GM19043 (cell line): ENCODE data around the gene SPTBN1.

ENCODE experiments used
- ATAC-seq: cut with Tn5 transposase; IDR thresholded peaks from one replicate; pipeline ENCODE4 v1.9.1; 2021; ENCODE audit warnings: low read depth; ENCODE audit not compliant: unreplicated experiment

The SPTBN1 gene

DNA sequence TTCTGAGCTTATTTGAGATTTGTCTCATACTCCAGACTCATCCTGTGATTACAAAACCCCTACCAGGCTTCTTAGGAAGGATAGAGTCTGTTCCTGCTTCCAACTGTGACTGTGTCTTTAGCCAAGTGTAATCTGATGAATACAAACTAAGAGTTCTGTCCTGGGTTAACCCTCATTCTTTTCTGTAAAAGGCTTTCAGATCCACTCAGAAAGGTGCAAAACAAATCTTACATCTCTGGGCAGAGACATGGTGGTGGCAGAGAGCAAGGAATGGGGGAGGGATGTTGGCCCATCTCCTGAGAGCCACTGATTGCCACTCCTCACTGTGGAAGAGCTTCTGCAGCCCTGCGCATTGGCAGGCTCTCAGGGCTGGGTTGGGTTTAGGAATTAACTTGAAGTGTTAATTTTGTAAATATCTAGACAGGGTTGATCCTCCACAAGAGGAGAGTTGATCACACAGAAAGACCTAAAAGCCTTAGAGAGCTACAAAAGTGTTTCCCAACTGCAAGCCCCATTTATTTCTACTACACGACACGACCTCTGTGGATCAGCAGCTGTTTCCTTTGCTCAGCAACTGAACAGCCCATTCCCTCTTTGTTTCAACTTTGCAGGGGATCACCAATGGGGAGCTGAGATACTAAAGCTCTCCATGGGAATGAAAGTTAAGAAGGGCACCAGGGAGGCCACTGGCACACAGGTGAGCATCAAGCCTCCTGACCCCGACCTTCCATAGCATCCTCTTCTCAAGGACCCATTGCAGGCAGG is 23.7 kb upstream of the SPTBN1 start:
- ATAC-seq, result no peak

GRCh38 chr2:54434229-54434628 is 21.9 kb upstream of the SPTBN1 start:
- no peak for ATAC-seq

DNA sequence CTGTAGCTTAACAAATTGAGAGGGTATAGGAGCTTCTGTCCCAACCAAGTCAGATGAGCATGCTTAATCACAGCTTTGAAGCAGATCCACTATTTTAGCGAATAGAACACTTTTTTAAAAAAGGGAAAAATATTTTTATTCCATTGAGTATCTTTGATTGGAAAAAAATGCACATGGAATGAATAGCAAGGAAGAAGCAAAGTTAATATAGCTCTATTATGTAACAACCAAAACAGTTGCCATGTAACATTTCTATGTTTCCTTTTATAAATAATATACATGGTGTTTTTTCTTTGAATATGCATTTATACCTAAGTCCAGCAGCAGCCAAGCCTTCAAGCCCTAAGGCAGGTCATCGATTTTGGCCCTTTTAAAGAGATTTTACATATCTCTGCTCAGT is 21.4 kb upstream of the SPTBN1 start:
- ATAC-seq, result no peak

DNA sequence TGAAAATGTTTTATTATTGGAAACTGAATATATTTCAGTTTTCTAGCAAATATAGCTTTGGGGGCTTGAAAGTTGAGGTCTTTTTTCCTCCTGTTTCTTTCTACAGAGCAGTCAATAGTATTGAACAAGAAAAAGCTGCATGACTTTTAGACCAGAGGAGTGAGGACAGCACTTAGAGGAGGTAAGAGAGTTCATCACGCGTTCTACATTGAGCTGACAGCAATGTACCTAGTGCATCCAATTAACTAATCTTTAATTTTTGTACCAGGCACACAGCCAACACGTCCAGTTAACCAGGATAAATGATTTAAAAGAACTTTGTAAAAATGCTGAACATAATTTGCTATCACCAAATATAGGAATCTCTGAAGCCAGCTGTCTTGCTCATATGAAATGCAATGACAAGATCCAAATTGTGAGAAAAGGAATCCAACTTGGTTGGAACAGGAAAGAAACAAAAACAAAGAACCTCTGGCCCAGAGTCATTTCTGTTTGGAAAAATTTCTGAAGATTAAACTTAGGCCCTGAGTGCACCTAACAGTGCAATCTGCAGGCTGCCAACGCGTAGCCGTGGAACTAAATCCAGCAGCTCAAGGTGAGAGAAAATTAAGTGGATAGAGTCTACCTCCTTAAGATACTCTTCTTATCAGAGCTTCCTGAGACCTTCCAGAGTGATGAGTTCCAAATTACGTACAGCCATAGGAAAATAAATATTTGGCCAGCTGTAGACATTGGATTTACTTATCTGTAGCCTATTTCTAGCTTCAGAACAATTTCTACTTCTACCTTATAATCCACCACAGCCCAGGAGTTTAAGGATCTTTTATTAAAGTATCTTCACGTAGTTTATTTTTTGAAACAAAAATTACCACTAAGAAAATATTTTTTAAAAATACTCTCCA is 20.6 kb upstream of the SPTBN1 start:
- ATAC-seq, result no peak

- no peak for ATAC-seq
Measured at GRCh38 chr2:54437588-54437987, 18.5 kb upstream of the SPTBN1 start.

DNA sequence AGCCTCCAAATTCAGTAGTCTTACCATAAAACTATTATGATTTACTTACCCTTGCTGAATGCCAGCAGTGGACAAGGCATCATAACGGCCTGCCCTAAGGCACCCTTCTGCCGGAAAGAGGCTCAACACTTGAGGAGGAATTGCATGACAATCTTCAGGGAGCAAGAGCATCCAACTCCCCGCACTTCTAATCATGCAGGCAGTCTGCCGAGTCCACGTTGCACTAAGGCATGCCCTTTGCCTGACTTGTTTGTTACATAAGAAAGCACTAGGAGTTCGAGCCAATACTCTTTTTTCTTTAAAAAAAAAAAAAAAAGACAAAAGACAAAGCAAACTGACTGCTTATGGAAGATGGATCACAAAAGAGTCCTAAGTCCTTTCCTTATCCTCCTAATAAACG is 17.9 kb upstream of the SPTBN1 start:
- no peak for ATAC-seq

DNA sequence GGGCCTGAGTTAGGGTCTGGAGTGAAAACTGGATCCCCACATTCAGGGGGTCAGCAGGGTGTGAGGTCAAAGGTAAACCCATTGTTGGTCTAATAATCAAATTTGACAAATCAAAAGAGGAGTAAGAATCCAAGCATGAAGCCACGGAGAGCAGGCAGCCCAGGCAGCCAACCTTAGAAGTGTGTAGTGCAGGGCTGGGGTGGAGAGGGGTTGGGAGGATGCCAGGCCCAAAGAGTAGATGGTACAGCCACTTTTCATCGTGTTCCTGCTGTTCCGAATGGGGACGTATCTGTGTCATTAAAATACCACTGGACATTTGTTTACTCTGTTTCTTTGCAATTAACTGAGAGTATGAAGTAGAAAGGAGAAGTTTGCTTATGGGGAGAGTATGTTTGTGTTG is 16.5 kb upstream of the SPTBN1 start:
- no peak for ATAC-seq

DNA sequence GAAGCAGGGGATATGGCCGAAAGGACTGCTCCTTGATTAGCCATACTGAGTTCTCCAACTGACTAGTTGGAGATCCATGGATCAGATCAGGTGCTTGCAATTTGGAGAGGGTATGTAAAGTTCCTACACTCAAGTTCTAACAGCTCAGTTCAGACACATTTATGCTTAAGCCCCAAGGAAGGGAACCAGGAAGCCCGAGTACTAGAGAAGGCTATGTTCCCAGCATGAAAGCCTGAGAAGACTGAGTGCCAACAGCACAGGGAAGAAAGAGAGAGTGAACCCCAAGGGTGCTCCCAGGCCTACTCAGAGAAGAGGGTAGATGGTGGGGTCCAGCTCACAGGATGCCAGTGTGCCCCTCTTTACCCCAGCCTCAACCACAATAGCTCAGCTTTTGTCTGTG is 16.1 kb upstream of the SPTBN1 start:
- ATAC-seq, result no peak

DNA sequence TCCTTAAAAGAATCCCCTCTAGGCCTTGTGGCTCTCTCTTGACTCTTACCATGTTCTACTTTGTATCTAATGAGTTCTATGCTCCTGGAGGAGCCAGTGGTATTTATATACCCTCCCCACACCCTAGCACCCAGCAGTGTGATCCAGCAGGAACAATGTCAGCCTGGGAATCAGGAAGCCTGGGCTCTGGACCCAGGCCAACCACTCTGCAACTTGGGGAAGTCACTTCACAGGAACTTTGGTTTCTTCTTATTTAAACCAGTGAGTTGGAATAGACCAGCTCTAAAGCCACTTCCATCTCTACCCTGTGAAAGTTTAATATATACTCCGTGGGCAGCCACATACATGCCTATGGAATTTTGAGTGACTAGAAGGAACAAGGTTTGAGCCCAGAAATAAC is 11.6 kb upstream of the SPTBN1 start:
- no peak for ATAC-seq

DNA sequence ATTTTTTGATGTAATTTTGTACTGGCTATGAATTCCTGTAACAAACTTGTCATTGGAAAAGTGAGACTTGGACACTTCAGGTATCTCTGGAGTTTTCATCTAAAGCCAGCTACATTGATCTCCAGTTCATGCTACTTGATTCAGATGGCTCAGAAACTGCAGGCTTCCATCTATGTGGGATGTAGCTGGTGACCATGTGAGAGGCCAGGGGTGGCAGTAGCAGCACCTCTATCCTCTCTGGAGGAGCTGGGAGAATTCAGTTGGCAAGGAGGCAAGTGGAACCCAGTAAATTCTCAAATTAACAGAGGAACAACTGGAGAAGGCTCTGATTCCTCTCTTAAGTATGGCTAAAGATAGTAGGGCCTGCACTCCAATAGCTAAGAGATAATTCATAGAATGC is 10.0 kb upstream of the SPTBN1 start:
- ATAC-seq, result no peak

GRCh38 chr2:54446625-54447024 is 9.5 kb upstream of the SPTBN1 start:
- ATAC-seq, result no peak

DNA sequence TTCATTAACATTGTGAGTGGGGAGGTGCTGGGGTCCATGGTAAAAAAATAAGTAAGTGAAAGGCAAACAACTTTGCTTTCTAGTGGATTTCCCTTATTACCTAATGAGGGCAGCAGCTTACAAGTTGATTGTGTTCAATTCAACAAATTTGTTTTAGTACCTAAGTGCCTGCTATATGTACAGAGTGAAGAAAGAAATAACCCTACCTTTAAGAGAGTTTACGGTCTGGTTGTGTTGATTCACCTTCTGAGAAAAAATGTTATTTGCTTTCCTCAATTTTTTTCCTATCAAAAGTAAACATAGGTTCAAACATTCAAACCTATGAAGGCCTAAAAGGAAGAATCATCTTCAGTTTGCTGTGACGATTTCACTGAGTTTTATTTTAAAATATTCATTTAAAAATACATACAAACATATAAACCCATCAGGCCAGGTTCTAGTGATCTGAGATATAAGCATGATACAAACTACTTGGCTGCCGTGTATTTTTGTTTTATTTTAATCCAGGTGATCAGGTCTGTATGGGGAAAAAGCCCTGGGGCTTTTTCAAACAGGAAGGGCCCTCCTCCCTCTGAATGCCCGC is 1.5 kb upstream of the SPTBN1 start:
- no peak for ATAC-seq

- no peak for ATAC-seq
Measured at GRCh38 chr2:54455131-54455562, 980 bp upstream of the SPTBN1 start.

DNA sequence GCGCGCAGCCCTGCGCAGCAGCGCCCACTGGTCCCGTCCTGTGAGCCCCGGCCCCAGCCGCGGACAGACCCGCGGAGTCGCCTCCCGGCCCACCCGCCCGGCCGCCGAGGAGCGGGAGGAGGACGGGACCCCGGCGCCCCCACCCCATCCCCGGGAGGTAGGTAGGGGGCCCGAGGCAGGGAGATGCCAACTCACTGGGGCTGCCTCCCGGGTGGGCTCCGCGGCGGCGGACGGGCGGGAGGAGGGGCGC is 160 bp downstream of the SPTBN1 start:
- ATAC-seq, result no peak

DNA sequence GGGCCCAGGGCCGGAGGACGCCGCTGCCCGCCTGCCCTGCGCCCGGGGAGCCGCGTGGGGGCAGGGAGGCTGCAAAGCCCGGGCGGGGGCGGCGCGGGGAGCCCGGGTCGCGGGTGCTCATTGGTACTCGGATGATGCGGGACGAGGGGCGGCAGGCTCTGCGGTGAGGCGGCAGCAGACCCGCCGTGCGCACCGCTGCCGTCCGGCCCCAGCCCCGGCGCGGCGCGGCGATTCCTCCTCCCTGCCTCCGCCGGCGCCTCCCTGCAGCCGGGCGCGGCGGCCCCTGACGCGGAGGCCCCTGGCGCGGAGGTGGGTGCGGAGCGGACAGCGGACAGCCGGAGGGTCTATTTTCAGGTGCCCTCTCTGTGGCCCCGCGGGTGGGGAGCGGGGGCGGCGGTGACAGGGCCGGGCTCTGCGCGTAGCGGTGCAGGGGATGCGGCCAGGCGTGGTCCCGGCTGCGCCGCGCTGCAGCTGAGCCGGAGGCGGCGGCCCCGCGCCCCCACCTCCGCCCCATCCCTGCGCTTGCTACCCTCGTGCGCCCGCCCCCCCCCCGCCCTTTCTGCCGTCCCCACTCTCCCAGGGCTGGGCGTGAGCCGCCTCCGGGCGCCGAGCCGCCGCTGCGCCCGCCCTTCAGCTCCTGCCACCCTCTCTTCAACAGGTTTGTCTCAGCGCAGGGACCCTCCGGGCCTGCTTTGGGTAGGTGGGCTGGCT is 640 bp downstream of the SPTBN1 start:
- no peak for ATAC-seq

- no peak for ATAC-seq
Measured at GRCh38 chr2:54457323-54458023, 1.3 kb downstream of the SPTBN1 start.

DNA sequence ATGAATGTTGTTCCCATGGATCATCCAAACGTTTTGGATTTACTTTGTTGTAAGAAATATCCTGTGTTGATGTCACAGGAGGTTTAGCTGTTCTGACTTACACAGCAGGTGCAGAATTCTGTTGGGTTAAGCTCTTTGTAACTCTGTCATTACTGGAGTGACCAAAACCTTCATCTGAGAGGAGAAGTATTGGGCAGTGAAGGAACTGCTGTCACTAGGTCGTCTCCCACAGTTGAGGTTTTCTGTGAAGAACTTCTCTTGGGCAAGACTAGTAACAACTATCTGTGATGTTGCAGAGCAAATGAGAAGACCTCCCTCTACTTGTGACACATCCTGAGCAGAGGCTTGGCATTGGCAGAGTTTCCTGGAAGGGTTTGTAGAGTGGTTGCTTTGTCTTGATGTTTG is 2.9 kb downstream of the SPTBN1 start:
- ATAC-seq, result no peak

GRCh38 chr2:54461261-54461660 is 5.1 kb downstream of the SPTBN1 start:
- ATAC-seq, result no peak

DNA sequence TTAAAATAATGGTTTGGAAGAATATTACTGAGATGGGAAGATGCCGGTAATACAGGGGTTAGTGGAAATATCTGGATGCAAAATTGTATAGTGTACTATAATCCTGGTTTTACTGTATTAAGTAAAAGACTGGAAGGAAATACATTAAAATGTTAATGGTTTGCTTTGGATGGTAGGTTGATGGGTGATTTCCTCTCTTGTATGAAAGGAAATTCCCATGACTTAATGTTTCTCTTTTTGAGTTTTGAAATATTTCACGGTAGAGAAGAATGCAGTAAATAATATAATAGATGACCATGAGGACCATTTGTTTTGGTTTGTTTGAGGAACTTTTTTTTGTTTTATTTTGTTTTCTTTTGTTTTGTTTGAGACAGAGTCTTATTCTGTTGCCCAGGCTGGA is 8.2 kb downstream of the SPTBN1 start:
- ATAC-seq, result no peak

DNA sequence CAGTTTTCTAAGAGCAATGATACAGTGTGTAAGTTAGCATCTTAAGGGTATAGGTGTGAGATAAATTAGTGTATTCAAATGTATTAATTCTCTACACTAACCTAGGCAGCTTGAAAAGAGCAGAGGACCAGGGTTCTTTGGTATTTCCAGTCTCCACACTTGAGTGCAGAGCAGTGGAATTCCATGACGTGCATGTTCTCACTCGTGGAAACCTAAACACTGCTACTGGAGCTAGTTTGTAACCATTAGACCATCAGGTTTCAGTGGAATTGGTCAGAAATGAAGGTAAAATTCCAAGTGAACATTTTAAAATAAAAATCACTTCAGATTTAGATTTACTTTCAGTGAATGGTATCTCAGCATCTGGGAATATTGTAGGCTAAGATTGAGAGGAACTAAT is 9.0 kb downstream of the SPTBN1 start:
- ATAC-seq, result no peak

GRCh38 chr2:54466870-54467269 is 10.7 kb downstream of the SPTBN1 start:
- ATAC-seq, result no peak
